Limb (tissue), 2 donors: ENCODE measurements around the gene CLSTN1.
"Not testable (repeated sequence)": the region's sequence is repeated elsewhere in the genome, so short reads cannot be mapped to it uniquely, and the experiment has no call there.

Source experiments
- DNase-seq, 2 donors: peaks; one replicate each; pipeline ENCODE4 v3.0.0-alpha.2; 2016; ENCODE audit errors: extremely low spot score in 2 of 2

The CLSTN1 gene

DNA sequence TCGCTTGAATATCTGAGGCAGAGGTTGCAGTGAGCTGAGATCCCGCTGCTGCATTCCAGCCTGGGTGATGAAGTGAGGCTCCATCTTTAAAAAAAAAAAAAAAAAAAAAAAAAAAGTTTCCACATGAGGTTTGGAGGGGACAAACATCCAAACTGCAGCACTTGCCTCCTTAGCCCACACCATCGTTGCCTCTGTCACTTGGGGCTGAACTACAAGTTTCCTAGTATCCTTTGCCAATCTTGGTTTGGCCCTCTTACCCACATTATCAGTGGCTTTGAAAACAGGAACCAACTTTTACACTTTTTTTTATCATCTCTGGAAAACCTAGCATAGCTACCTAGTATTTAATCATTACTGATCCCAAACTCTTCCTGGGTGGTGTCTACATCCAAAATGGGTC, 59.2 kb downstream of the CLSTN1 start:
- no peak for DNase-seq

DNA sequence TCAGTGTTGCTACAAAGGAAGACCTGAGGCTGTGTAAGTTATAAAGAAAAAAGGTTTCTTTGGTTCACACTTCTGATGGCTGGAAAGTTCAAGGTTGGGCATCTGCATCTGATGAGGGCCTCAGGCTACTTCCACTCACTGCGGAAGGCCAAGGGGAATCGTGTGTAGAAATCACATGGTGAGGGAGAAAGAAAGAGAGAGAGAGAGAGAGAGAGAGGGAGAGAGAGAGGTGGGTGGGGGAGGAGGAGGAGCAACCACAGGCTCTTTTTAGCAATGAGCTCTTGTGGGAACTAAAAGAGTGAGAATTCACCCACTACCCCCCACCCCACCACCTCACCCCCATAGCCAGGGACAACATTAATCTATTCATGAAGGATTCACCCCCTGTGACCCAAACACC, 59.9 kb downstream of the CLSTN1 start:
- DNase-seq = no peak

DNA sequence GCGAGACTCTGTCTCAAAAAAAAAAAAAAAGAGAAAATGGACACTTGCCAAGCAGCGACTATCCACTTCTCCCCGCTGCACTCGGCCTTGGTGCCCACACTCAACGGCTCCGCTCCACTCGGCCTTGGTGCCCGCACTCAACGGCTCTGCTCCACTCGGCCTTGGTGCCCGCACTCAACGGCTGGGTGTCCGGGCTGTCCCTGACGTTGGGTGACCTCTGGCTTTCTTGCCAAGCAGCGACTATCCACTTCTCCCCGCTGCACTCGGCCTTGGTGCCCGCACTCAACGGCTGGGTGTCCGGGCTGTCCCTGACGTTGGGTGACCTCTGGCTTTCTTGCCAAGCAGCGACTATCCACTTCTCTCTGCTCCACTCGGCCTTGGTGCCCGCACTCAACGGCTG, 61.3 kb downstream of the CLSTN1 start:
- DNase-seq = not testable (repeated sequence)

DNA sequence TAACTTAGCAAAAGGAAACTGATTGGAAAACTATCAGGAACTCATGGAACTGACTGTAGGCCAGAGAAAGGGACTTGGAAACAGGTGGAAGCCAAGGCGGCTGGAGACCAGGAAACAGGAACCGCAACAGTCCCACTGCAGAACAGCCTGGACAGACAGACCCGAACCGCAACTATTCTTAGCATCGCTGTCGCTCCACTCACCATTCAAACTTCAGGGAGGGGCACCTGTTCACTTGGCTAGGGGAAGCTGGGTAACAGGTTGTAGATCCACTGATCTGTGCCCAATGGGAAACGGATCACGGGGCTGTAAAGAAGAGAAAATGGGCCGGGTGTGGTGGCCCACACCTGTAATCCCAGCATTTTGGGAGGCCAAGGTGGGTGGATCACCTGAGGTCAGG, 61.9 kb downstream of the CLSTN1 start:
- DNase-seq = no peak

DNA sequence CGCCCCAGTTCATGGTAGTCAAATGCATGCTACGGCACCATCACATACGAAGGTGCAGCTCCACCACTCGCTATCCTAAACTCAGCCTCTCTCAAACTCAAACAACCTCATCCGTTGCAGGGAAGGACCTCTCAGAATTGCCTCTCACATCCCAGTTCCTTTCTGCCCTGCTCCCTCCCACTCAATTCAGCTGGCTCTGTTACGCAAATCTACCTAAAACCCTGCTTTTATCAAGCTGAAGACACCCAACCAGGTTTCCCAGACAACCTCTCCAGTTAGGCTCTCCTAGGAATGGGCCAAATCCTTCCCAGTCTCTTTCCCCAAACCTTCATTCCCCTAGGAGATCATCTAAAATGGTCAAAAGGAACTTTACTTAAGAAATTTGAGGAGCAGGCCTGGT, 62.9 kb downstream of the CLSTN1 start:
- DNase-seq = no peak

DNA sequence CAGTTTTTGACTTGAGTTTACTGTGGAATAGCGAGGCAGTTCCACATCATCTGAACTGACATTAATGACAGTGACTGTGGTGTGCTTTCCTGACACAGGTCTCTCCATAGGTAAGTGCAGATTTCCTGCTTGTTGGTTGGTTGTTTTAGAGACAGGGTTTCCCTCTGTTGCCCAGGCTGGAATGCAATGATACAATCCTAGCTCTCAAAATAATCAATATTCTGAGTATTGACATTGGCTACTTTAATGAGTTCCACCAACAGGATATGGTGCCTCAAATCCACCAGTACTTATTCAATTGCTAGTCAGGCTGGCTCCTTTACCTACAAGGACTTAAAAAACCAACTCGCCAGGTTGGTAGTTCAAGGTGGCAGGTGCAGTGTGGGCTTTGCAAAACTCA, 63.8 kb downstream of the CLSTN1 start:
- DNase-seq = no peak

DNA sequence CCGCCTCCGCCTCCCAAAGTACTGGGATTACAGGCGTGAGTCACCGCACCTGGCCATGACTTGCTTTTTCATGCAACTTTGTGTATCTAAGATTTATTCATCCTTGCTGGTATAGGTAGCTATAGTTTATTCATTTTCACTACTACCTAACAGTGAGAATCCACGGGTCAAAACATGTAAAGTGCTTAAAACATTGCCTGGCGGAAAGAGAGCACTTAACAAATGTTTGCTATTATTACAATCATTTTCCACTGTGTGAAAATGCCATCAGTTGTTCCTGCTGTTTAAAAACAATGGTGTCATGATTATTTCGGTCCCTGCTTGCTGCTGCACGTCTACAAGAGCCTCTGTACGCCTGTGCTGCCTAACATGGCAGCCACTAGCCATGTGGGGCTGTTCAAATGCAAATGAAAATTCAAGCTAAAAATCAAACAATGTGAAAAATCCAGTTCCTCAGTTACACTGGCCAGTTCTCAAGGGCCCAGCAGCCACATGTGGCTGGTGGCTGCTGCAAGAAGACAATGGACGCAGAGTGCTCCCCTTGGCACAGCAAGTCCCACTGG, 65.1 kb downstream of the CLSTN1 start:
- no peak for DNase-seq

DNA sequence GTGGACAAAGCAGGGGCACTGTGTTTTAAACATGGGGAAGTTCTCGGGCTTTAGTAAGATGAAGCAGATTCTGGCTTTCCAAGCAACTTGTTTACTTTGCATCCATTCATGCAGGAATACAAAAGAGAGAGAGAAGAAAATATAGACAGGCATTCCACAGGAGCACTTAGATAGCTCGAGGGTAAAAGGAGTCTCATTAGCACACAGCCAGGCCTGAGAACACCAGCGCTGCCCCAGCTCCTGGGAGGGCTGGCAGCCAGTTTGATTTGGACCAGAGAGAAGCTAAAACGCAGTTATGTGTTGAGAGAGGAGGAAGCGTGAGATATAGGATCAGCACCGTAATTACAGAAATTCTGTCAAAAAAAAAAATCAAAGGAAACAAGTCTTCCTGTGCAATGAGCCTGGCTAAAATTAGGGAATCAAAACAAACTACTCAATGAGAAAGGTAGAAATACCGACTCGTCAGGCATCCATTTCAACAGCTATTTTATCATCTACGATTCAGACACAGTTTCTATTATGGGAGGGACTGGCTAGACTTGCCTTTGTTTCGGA, 68.2 kb downstream of the CLSTN1 start:
- no peak for DNase-seq

DNA sequence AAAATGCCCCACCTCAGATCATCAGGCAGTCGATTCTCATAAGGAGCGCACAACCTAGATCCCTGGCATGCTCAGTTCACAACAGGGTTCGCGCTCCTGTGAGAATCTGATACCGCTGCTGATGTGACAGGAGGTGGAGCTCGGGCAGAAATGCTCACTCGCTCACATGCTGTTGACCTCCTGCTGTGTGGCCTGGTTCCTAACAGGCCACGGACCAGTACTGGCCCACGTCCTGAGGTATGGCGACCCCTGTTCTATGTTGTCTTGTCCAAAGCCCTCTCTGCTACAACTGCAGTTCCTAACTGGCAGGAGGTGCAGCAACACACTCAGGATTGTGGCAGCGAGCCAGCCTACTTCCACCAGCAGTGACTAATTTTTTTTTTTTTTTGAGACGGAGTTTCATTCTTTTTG, 70.6 kb downstream of the CLSTN1 start:
- DNase-seq = no peak

DNA sequence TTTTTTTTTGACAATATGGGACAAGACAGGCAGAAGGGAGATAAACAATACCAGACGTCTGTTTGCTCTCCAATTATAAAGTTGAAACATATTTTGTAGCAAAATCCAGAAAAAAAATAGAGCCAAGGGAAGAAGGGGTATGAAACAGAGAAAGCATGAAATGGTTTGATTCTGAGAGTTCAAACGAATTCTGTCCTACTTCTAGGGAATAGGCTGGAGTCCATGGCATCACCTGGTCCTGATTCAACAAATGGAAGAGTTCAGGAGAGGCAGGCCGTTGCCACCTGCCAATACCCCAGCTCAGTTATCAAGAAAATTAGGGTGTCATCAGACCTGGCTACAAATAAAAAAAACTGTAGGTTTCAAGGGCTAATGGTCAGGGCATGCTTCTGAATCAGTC, 71.8 kb downstream of the CLSTN1 start:
- no peak for DNase-seq

DNA sequence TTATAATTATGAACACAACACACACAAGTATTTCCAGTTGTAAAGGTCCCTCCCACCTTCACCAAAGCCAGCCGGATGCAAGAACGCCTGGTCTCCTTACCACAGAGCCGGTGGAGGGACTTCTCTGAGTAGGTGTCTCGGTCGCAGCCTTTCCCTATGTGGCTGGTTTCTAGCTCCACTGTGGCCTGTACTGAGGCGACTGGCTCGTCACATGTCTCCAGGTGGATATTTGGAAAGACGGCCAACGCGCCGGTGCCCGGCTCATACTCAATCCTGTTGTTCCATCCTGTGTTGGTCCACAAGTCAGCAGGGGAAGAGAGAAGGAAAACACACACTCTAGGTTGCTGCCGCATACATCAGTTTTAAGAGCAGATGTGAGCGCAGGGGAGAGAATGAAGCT, 74.4 kb downstream of the CLSTN1 start:
- DNase-seq = no peak

DNA sequence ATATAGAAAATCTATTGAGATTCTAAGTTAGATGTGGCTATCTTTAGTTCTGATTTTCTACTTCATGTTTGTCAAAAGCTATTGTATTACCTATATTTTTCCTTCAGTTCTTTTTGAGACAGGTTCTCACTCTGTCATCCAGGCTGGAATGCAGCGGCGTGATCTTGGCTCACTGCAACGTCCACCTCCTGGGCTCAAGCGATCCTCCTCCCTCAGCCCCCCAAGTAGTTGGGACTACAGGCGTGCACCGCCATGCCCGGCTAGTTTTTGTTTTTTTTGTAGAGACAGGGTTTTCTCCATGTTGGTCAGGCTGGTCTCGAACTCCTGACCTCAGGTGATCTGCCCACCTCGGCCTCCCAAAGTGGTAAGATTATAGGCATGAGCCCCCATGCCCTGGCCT, 75.4 kb downstream of the CLSTN1 start:
- not testable (repeated sequence) for DNase-seq

DNA sequence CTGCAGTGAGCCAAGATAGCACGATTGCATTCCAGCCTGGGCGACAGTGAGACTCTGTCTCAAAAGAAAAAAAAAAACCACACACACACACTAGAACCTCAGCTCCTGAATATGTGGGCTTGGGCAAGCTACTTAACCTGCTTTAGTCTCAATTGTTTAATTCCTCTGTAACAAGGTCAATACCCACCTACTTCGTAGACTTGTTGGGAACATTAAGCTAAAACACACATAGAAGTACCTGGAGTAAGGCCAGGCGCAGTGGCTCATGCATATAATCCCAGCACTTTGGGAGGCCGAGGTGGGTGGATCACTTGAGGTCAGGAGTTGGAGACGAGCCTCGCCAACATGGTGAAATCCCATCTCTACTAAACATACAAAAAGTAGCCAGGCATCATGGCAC, 77.1 kb downstream of the CLSTN1 start:
- no peak for DNase-seq

DNA sequence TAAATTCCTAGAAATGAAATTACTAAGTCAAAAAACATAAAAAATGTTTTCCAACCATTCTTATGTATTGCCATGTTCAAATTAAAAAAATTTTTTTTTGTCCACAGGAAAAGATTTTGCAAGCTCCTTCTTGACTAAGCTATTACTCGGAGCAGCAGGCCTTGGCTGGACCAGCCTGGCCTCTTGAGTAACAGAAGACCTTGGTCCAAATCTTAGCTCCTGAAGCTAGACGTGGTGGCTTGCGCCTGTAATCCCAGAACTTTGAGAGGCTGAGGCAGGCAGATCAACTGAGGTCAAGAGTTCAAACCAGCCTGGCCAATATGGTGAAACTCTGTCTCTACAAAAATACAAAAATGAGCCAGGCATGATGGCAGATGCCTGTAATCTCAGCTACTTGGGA, 77.6 kb downstream of the CLSTN1 start:
- no peak for DNase-seq

DNA sequence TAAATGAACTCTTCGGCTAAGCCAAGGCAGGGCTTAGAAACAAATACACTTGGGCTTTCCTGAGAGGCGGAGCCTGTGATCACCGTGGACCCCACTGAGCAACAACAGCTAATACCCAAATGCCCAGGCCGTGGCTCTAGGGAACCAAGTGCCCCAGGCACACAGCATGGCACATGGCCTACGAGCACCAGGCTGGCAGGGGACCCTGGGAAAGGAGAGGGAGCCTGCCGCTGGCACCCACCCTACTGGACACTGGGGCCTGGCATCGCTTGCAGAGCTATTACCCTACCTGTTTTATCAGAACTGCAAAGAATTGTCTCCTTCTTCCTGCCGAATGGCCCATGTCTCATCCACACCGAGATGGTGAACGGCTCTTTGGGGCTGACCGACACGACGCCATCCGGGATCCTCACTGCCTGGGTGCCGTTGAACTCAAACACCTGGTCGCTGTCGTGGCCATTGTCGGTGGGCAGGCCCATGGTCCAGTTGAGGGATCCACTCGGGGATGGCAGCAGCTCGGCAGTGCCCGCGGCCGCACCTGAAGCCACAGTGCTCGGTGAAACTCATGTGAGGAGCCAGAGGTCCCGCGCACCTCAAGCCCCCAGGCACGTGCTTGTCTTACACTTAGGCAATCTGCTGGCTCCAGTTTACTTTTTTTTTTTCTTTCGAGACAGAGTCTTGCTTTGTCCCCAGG, 79.5 kb downstream of the CLSTN1 start:
- DNase-seq = no peak

DNA sequence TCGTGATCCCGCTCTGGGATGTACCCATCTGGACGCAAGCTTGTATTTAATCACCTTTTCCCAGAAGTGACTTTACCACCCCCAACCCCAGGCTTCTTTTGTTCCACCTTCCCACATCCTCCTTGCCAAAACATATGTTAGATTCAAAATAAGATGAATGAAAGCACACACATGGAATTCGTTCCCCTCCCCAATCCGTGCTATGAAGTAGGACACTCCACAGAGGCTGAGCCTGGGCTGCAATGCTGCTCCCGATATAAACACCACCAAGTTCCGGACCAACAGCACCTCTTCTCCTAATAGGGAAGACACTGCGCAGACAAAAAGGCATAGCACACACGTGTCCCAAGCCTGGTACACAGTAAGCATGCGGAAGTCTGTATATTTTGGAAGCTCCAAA, 86.1 kb downstream of the CLSTN1 start:
- no peak for DNase-seq

DNA sequence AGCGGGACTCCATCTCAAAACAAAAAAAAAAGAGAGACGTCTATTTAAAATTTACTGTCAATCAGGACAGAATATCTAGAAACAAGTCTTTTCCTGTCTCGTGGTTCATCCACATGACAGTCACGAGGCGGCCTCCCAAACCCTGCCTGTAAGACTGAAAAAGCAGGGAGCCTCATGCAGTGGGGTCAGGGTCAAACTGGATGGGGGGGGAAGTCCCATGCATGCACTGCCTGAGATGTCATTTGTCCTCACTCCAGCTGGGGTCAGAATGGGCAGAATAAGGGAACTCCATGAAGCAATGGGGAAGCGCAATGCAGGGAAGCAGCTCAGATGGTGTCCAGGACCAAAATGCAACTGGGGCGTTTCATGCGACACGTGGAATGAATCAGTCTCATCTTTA, 86.7 kb downstream of the CLSTN1 start:
- DNase-seq = no peak

DNA sequence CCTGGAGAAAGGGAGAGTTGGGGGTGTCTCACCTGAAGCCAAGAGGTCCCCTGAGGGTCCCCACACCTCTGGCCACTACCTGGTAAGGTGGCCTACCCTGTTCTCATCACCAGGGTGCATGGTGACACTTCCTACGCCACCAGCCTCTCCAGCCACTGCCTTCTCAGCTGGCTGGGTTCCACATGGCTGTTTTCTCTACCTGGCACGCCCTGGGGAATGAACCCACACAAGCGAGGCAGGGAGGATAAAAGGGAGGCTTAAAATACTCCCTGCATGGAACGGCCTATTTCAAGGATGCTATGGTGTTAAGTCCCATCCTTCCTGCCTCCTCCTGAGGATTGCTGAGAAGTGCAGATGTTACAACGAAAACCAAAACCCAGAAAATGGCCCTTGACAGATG, 87.5 kb downstream of the CLSTN1 start:
- no peak for DNase-seq

DNA sequence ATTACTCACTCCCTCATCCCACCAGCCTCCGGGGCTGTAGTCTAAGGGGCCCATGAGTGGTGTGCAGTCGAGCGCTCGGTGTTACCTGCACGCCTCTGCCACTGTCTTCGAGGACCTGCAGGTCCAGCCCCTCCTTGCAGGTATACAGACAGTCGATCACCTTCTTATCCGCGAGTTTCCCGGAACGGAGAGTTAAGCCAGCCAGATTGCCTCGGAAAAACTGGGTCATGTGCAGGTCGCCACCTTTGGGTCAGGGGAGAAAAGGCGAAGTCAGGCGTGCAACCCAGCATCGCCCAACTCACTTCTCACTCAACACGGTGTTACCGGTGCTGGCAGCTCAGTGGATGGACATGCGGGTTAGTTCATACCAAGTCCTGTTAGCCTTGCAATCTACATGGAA, 88.0 kb downstream of the CLSTN1 start:
- DNase-seq = no peak

DNA sequence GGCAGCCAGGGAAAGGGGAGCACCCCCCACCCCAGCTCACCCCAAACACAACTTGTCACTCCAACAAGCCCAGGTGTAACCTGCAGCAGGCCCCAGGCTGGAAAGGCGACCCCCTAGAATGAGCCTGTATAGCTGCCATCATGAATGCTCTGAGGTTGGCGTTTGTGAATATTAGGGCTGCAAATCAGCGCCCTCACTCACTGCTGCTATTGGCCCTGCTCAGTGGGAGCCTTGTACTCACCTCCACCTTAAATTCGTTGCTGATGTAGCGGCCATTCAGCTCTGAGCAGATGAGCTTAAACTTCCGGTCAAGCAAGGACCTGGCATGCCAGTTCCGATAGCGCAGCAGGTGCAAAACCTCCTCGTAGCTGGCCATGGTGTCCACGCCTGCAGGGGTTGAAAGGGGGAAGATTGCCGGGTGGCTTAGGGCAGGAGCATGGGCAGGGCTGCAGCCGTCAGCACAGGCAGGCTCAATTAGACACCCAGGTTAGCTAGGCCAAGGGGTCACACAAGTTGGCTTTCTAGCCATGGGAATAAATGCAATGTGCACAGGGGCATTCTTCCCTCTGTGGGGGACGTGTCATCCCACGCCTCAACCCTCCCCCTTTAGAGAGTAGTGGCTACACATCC, 90.5 kb downstream of the CLSTN1 start:
- DNase-seq = no peak

DNA sequence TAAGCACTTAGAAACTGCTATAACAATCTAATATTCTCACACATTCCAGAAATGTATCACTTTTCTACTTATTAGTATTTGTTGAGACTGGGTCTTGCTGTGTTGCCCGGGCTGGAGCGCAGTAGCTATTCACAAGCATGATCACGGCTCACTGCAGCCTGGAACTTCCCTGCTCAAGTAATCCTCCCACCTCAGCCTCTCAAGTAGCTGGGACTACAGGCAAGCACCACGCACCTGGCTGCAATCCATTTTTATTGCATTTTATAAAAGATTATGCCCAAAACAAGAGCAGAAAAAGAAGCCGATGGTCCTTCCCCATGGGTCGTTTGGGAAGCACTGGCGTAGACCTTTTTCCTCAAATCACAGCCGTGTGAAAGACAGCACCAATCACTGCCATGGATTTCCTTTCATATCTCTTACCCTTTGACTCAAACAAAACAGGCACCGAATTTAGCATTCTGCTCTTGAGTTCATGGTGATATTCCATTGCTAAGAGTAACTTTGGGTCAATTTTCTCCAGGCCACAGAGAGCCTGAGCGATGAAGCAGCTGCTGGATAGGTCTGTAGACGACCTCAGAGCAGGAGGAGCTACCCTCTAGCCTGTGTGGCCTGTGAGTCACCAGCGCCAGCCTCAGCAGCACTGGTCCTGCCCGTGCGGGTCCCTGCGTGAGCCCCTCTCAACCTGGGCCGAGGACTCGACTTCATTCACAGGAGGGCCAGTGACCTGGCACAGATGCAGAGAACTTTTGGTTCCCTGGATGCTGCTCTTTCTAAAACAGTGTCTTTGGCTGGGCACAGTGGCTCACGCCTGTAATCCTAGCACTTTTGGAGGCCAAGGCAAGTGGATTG, 91.4 kb downstream of the CLSTN1 start:
- DNase-seq = no peak

DNA sequence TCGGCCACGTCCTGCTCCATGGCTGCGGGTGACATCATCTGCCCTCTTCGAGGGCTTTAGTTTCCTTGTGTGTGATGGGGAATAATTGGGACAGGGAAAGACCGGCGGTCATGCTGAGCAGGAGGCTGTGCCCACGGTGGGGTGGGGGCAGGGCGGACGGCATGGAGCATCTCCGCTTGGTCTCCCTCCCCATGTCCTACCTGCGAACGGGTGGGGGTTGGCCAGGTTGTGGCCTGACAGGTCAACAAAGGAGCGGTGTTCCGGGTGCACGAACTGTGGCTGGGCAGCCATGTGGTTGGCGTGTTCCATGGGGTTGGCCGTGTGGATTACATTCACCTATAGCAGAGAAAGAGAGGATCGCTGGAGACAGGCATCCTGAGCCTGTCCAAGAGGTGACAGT, 92.2 kb downstream of the CLSTN1 start:
- DNase-seq = no peak
